Neural progenitor cell (in vitro differentiated cells): ENCODE results near the gene SUGCT. TPM values are rescaled to one million over a fixed set of nuclear protein-coding genes. Genes with fewer than 3 reads are reported as not detected.

Experiments used
- DNase-seq: peaks from one replicate; pipeline ENCODE4 v3.0.0-alpha.2; 2016; ENCODE audit warnings: low spot score
- H2AFZ ChIP-seq: fragments of 200-600 bp; sonication (generic); replicated peaks from 2 replicates; pipeline ENCODE4 v1.6.1; 2016; ENCODE audit warnings: antibody characterized with exemption
- H3F3A ChIP-seq: fragments of 200-600 bp; sonication (generic); 2 replicates; pipeline ENCODE4 v1.6.1; 2016; ENCODE audit warnings: antibody characterized with exemption, low read depth
- H3K27ac ChIP-seq: fragments of 200-600 bp; sonication (generic); 2 replicates; pipeline ENCODE4 v1.5.1; 2016; ENCODE audit warnings: mild to moderate bottlenecking
- H3K27me3 ChIP-seq: fragments of 200-600 bp; sonication (generic); 2 replicates; pipeline ENCODE4 v1.6.1; 2016; ENCODE audit warnings: mild to moderate bottlenecking, moderate library complexity
- H3K36me3 ChIP-seq: fragments of 200-600 bp; sonication (generic); 2 replicates; pipeline ENCODE4 v1.5.1; 2016
- H3K4me1 ChIP-seq: fragments of 200-600 bp; sonication (generic); 2 replicates; pipeline ENCODE4 v1.6.1; 2016; ENCODE audit warnings: mixed run types
- H3K4me2 ChIP-seq: fragments of 200-600 bp; sonication (generic); 2 replicates; pipeline ENCODE4 v1.6.1; 2016
- H3K4me3 ChIP-seq: fragments of 200-600 bp; sonication (generic); 2 replicates; pipeline ENCODE4 v1.5.1; 2016
- H3K79me2 ChIP-seq: fragments of 200-600 bp; sonication (generic); 2 replicates; pipeline ENCODE4 v1.6.1; 2016; ENCODE audit warnings: low read depth
- H3K9ac ChIP-seq: fragments of 200-600 bp; sonication (generic); 2 replicates; pipeline ENCODE4 v1.6.1; 2016
- H3K9me3 ChIP-seq: fragments of 200-600 bp; sonication (generic); 2 replicates; pipeline ENCODE4 v1.5.1; 2016; ENCODE audit warnings: low read depth
- H4K20me1 ChIP-seq: fragments of 200-600 bp; sonication (generic); 2 replicates; pipeline ENCODE4 v1.6.1; 2016; ENCODE audit warnings: low read depth
- H3K27ac Mint-ChIP-seq: 3 replicates; pipeline ENCODE4 v1.8.0; 2021; ENCODE audit warnings: mixed read lengths
- H3K27me3 Mint-ChIP-seq: 2 replicates; pipeline ENCODE4 v1.8.0; 2022; ENCODE audit warnings: low read depth, mild to moderate bottlenecking, inconsistent platforms, moderate library complexity, mixed read lengths; ENCODE audit not compliant: insufficient read depth
- H3K36me3 Mint-ChIP-seq: 3 replicates; pipeline ENCODE4 v1.8.0; 2021; ENCODE audit warnings: mixed read lengths
- H3K4me1 Mint-ChIP-seq: 3 replicates; pipeline ENCODE4 v1.8.0; 2021; ENCODE audit warnings: mixed read lengths
- H3K4me3 Mint-ChIP-seq: 3 replicates; pipeline ENCODE4 v1.8.0; 2021; ENCODE audit warnings: mild to moderate bottlenecking, moderate library complexity, mixed read lengths
- H3K9me3 Mint-ChIP-seq: 3 replicates; pipeline ENCODE4 v1.8.0; 2020; ENCODE audit warnings: mixed read lengths
- EZH2 ChIP-seq: fragments of 200-600 bp; sonication (generic); IDR thresholded peaks from 2 replicates; pipeline ENCODE4 v1.6.1; 2017; ENCODE audit warnings: antibody characterized with exemption, mild to moderate bottlenecking, moderate library complexity
- EZH2phosphoT487 ChIP-seq: fragments of 200-600 bp; sonication (generic); IDR thresholded peaks from 2 replicates; pipeline ENCODE4 v1.6.1; 2017; ENCODE audit warnings: antibody characterized with exemption
- total RNA-seq: library from RNA; depleted of rRNA; stranded (reverse); fragments of >200 nt; gene quantifications from 2 replicates; pipeline ENCODE4 v1.2.3, GENCODE V29; 2015; ENCODE audit warnings: low replicate concordance
- TF ChIP-seq, protein P1 (sequence below): fragments of 200-600 bp; sonication (generic); IDR thresholded peaks from 2 replicates; pipeline ENCODE4 v1.5.1; 2017; ENCODE audit warnings: antibody characterized with exemption, mild to moderate bottlenecking

SUGCT gene
- total RNA-seq, 1 donor from 2014 or later: 10.1 TPM

DNA sequence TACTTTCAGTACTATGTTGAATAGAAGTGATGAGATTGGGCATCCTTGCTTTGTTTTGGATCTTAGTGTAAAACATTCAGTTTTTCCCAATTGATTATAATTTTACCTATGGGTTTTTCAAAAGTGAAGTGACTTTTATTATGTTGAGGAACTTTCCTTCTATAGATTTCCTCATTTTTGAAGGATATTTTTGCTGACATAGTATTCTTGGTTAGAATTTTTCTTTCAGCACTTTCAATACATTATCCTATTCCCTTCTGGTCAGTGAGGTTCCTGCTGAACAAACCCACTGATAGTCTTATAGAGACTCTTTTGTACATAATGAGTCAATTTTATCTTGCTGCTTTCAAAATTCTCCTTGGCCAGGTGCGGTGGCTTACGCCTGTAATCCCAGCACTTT lies 297.2 kb downstream of the SUGCT start:
- H3K9me3 ChIP-seq: peaks cover 4% of the 10 kb centered on the region
- Mint-ChIP-seq H3K27ac (no peak overlapping the region), H3K4me3 (no peak overlapping the region), H3K9me3 (peaks cover 5% of the 10 kb centered on the region), H3K36me3 (no peaks in the 10 kb centered on the region), H3K27me3 (no peaks in the 10 kb centered on the region), H3K4me1 (no peaks in the 10 kb centered on the region)
- no peaks in the 10 kb centered on the region for H3K27me3 ChIP-seq
- H3K4me3 ChIP-seq: no peak overlapping the region
- no peak overlapping the region for H3K4me2 ChIP-seq
- TF ChIP-seq EZH2 (no peak), EZH2phosphoT487 (no peak)
- TF ChIP-seq, protein P1, sequence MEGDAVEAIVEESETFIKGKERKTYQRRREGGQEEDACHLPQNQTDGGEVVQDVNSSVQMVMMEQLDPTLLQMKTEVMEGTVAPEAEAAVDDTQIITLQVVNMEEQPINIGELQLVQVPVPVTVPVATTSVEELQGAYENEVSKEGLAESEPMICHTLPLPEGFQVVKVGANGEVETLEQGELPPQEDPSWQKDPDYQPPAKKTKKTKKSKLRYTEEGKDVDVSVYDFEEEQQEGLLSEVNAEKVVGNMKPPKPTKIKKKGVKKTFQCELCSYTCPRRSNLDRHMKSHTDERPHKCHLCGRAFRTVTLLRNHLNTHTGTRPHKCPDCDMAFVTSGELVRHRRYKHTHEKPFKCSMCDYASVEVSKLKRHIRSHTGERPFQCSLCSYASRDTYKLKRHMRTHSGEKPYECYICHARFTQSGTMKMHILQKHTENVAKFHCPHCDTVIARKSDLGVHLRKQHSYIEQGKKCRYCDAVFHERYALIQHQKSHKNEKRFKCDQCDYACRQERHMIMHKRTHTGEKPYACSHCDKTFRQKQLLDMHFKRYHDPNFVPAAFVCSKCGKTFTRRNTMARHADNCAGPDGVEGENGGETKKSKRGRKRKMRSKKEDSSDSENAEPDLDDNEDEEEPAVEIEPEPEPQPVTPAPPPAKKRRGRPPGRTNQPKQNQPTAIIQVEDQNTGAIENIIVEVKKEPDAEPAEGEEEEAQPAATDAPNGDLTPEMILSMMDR: no peak
- no peaks in the 10 kb centered on the region for H3K79me2 ChIP-seq
- no peak for DNase-seq
- H4K20me1 ChIP-seq: no peaks in the 10 kb centered on the region
- no peaks in the 10 kb centered on the region for H3F3A ChIP-seq
- H3K27ac ChIP-seq: no peak overlapping the region
- H3K9ac ChIP-seq: no peak overlapping the region
- H3K4me1 ChIP-seq: no peaks in the 10 kb centered on the region
- no peaks in the 10 kb centered on the region for H3K36me3 ChIP-seq
- H2AFZ ChIP-seq: no peak overlapping the region

DNA sequence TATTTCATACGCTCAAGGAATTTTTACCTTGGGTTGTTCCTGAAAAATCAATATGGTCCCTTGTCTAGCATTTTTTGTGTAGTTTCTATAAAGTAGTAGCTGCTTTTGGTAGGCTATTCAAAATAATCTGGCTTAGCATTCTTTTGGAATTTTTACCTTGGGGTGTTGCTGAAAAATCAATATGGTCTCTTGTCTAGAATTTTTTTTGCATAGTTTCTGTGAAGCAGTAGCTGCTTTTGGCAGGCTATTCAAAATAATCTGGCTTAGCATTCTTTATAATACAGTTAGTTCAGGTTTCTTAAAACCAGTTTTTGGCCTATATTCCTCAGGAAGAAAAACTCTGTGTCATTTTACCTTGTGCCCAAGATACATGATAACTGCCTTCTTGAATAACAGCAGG lies 301.9 kb downstream of the SUGCT start:
- H4K20me1 ChIP-seq: no peaks in the 10 kb centered on the region
- Mint-ChIP-seq H3K27me3 (no peaks in the 10 kb centered on the region), H3K27ac (no peak overlapping the region), H3K4me3 (no peak overlapping the region), H3K4me1 (no peaks in the 10 kb centered on the region), H3K9me3 (peaks cover 9% of the 10 kb centered on the region), H3K36me3 (no peaks in the 10 kb centered on the region)
- H3K4me3 ChIP-seq: no peak overlapping the region
- no peak overlapping the region for H3K9ac ChIP-seq
- H2AFZ ChIP-seq: no peak overlapping the region
- no peak for DNase-seq
- H3K27ac ChIP-seq: no peak overlapping the region
- TF ChIP-seq, protein P1: no peak
- TF ChIP-seq EZH2 (no peak), EZH2phosphoT487 (no peak)
- peaks cover 3% of the 10 kb centered on the region for H3K9me3 ChIP-seq
- no peaks in the 10 kb centered on the region for H3K4me1 ChIP-seq
- no peak overlapping the region for H3K4me2 ChIP-seq
- no peaks in the 10 kb centered on the region for H3K79me2 ChIP-seq
- H3K36me3 ChIP-seq: no peaks in the 10 kb centered on the region
- H3F3A ChIP-seq: no peaks in the 10 kb centered on the region
- H3K27me3 ChIP-seq: no peaks in the 10 kb centered on the region

DNA sequence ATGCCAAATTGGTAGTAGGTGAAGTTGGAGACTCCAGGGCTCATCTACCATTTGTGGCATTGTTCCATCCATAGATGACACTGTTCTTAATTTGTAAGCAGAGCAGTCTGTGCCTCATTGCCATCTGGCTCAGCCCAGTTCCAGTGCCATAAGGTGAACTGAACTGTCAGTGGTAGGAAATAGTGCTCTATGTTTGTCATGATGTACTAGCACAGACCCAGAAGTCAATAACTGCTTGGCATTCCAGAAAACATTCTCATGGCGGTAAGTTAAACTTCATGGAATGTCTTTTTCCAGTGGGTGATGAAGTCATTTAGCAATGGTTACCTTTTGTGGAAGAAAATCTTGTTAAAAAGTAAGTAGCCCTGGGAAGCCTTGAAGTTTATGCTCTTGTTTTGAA lies 302.7 kb downstream of the SUGCT start:
- no peaks in the 10 kb centered on the region for H3F3A ChIP-seq
- H3K9me3 Mint-ChIP-seq: peaks cover 11% of the 10 kb centered on the region
- H3K4me1 ChIP-seq: no peaks in the 10 kb centered on the region
- no peak overlapping the region for H3K27ac Mint-ChIP-seq
- H4K20me1 ChIP-seq: no peaks in the 10 kb centered on the region
- H3K79me2 ChIP-seq: no peaks in the 10 kb centered on the region
- no peak for DNase-seq
- H3K27ac ChIP-seq: no peak overlapping the region
- H3K4me1 Mint-ChIP-seq: no peaks in the 10 kb centered on the region
- no peak overlapping the region for H3K9ac ChIP-seq
- no peak overlapping the region for H2AFZ ChIP-seq
- no peaks in the 10 kb centered on the region for H3K27me3 Mint-ChIP-seq
- no peak overlapping the region for H3K4me3 Mint-ChIP-seq
- H3K36me3 Mint-ChIP-seq: no peaks in the 10 kb centered on the region
- no peak overlapping the region for H3K4me2 ChIP-seq
- no peaks in the 10 kb centered on the region for H3K9me3 ChIP-seq
- no peak overlapping the region for H3K4me3 ChIP-seq
- TF ChIP-seq EZH2: no peak
- TF ChIP-seq, protein P1: no peak
- TF ChIP-seq EZH2phosphoT487: no peak
- no peaks in the 10 kb centered on the region for H3K36me3 ChIP-seq
- H3K27me3 ChIP-seq: no peaks in the 10 kb centered on the region
